ENCODE measurements around the gene LRRC63. TPM values are rescaled to one million over a fixed set of nuclear protein-coding genes. Genes with fewer than 3 reads are reported as not detected.

LRRC63 gene
- polyA plus RNA-seq, 1 experiment, result not detected

GRCh38 chr13:46185634-46186033 lies 26.1 kb upstream of the LRRC63 start:
- ChIA-PET POLR2A (no interaction called here), CTCF (no interaction called here)
- Histone ChIP-seq H3K27me3 (ENCODE audit: control insufficient read depth, insufficient read depth, low read length) (peaks cover 2% of the 10 kb centered on the region), H3K4me3 (ENCODE audit: low read depth, low read length) (no peak overlapping the region), H3K9me3 (ENCODE audit: control insufficient read depth, insufficient read depth, low read length) (no peaks in the 10 kb centered on the region), H3K27ac (ENCODE audit: low read depth, low read length) (no peak overlapping the region)
- TF ChIP-seq CTCF (IDR thresholded peaks at IDR 0.05; ENCODE audit: low read depth, low read length), result no peak
- no peak for DNase-seq (ENCODE audit: low read depth, low spot score)

- no peak overlapping the region for H3K4me3 ChIP-seq (ENCODE audit: low read depth, low read length)
- CTCF ChIA-PET, result no interaction called here
- DNase-seq (ENCODE audit: low read depth, low spot score), result no peak
- TF ChIP-seq CTCF (IDR thresholded peaks at IDR 0.05; ENCODE audit: low read depth, low read length), result no peak
- no peaks in the 10 kb centered on the region for H3K27me3 ChIP-seq (ENCODE audit: control insufficient read depth, insufficient read depth, low read length)
- no peak overlapping the region for H3K27ac ChIP-seq (ENCODE audit: low read depth, low read length)
- POLR2A ChIA-PET, result interaction anchor here (0.6 kb wide), 1 partner anchor 51 kb away, joined by 7 read pairs; no protein-coding TSS in a partner anchor
- H3K9me3 ChIP-seq (ENCODE audit: control insufficient read depth, insufficient read depth, low read length), result no peaks in the 10 kb centered on the region
Measured at GRCh38 chr13:46192412-46192811, 19.3 kb upstream of the LRRC63 start.

GRCh38 chr13:46195016-46195415 lies 16.7 kb upstream of the LRRC63 start:
- TF ChIP-seq CTCF (IDR thresholded peaks at IDR 0.05; ENCODE audit: low read depth, low read length), result no peak
- ChIA-PET CTCF (no interaction called here), POLR2A (no interaction called here)
- H3K4me3 ChIP-seq (ENCODE audit: low read depth, low read length), result no peak overlapping the region
- no peaks in the 10 kb centered on the region for H3K9me3 ChIP-seq (ENCODE audit: control insufficient read depth, insufficient read depth, low read length)
- H3K27ac ChIP-seq (ENCODE audit: low read depth, low read length), result no peak overlapping the region
- DNase-seq (ENCODE audit: low read depth, low spot score), result no peak
- no peaks in the 10 kb centered on the region for H3K27me3 ChIP-seq (ENCODE audit: control insufficient read depth, insufficient read depth, low read length)

GRCh38 chr13:46197299-46198048 lies 14.3 kb upstream of the LRRC63 start:
- POLR2A ChIA-PET, result no interaction called here
- Histone ChIP-seq H3K27ac (ENCODE audit: low read depth, low read length) (no peak overlapping the region), H3K4me3 (ENCODE audit: low read depth, low read length) (no peak overlapping the region), H3K27me3 (ENCODE audit: control insufficient read depth, insufficient read depth, low read length) (no peaks in the 10 kb centered on the region), H3K9me3 (ENCODE audit: control insufficient read depth, insufficient read depth, low read length) (no peaks in the 10 kb centered on the region)
- TF ChIP-seq CTCF (IDR thresholded peaks at IDR 0.05; ENCODE audit: low read depth, low read length), result no peak
- CTCF ChIA-PET, result no interaction called here
- no peak for DNase-seq (ENCODE audit: low read depth, low spot score)

- Histone ChIP-seq H3K9me3 (ENCODE audit: control insufficient read depth, insufficient read depth, low read length) (no peaks in the 10 kb centered on the region), H3K4me3 (ENCODE audit: low read depth, low read length) (no peak overlapping the region), H3K27ac (ENCODE audit: low read depth, low read length) (no peak overlapping the region), H3K27me3 (ENCODE audit: control insufficient read depth, insufficient read depth, low read length) (no peaks in the 10 kb centered on the region)
- POLR2A ChIA-PET, result no interaction called here
- DNase-seq (ENCODE audit: low read depth, low spot score), result no peak
- TF ChIP-seq CTCF (IDR thresholded peaks at IDR 0.05; ENCODE audit: low read depth, low read length), result no peak
- CTCF ChIA-PET, result interaction anchor here (1.5 to 1.9 kb wide), 2 partner anchors 38 to 72 kb away, joined by 4 to 5 read pairs; no protein-coding TSS in a partner anchor
Measured at GRCh38 chr13:46198696-46199193, 13.0 kb upstream of the LRRC63 start.
